Measurements from ENCODE around the gene LIPC. TPM values are rescaled to one million over a fixed set of nuclear protein-coding genes. Genes with fewer than 3 reads are reported as not detected.

Gene LIPC
- total RNA-seq, 1 experiment from 2014 or later: not detected

- intact Hi-C loops (cut with micrococcal nuclease; ENCODE audit: unreplicated experiment): no loop called here
These were observed 73.0 kb downstream of the LIPC start for GRCh38 chr15:58504674-58505234.

GRCh38 chr15:58505581-58505980 lies 73.8 kb downstream of the LIPC start:
- intact Hi-C loops (cut with micrococcal nuclease; ENCODE audit: unreplicated experiment): no loop called here
- Histone ChIP-seq H3K27me3 (replicated peaks; ENCODE audit: insufficient read depth, low read depth, low read length, poor library complexity) (no peaks in the 10 kb centered on the region), H3K27ac (ENCODE audit: low read depth, low read length, poor library complexity, severe bottlenecking) (no peak overlapping the region), H3K4me1 (ENCODE audit: insufficient read depth, low read length, poor library complexity, severe bottlenecking) (peaks cover 7% of the 10 kb centered on the region), H3K36me3 (ENCODE audit: insufficient read depth, low read length, poor library complexity, severe bottlenecking) (no peaks in the 10 kb centered on the region), H3K9me3 (ENCODE audit: low read depth, low read length, poor library complexity, severe bottlenecking) (no peaks in the 10 kb centered on the region), H3K4me3 (ENCODE audit: low read depth, low read length, poor library complexity, severe bottlenecking) (no peak overlapping the region)
- TF ChIP-seq EZH2 (IDR thresholded peaks at IDR 0.05; ENCODE audit: borderline replicate concordance, low read depth, low read length, poor library complexity, severe bottlenecking): no peak
- no peak for TF ChIP-seq CTCF (conservative IDR thresholded peaks at IDR 0.05; ENCODE audit: low read depth, low read length)
- DNase-seq (ENCODE audit: low spot score): no peak
- BruUV-seq (replicated peaks): no TSS peak
- ChIA-PET POLR2A (ENCODE audit: low non-redundant PET) (no interaction called here), CTCF (no interaction called here)

More at GRCh38 chr15:58504674-58505234, 73.0 kb downstream of the LIPC start:
- CTCF ChIA-PET: no interaction called here
- Histone ChIP-seq H3K4me1 (ENCODE audit: insufficient read depth, low read length, poor library complexity, severe bottlenecking) (peaks cover 6% of the 10 kb centered on the region), H3K27ac (ENCODE audit: low read depth, low read length, poor library complexity, severe bottlenecking) (no peak overlapping the region), H3K27me3 (replicated peaks; ENCODE audit: insufficient read depth, low read depth, low read length, poor library complexity) (no peaks in the 10 kb centered on the region), H3K36me3 (ENCODE audit: insufficient read depth, low read length, poor library complexity, severe bottlenecking) (no peaks in the 10 kb centered on the region), H3K9me3 (ENCODE audit: low read depth, low read length, poor library complexity, severe bottlenecking) (no peaks in the 10 kb centered on the region), H3K4me3 (ENCODE audit: low read depth, low read length, poor library complexity, severe bottlenecking) (no peak overlapping the region)
- no peak for DNase-seq (ENCODE audit: low spot score)
- BruUV-seq (replicated peaks): no TSS peak
- no peak for TF ChIP-seq EZH2 (IDR thresholded peaks at IDR 0.05; ENCODE audit: borderline replicate concordance, low read depth, low read length, poor library complexity, severe bottlenecking)
- TF ChIP-seq CTCF (conservative IDR thresholded peaks at IDR 0.05; ENCODE audit: low read depth, low read length): no peak
- POLR2A ChIA-PET (ENCODE audit: low non-redundant PET): no interaction called here

- no TSS peak for BruUV-seq (replicated peaks)
These were observed 74.3 kb downstream of the LIPC start for GRCh38 chr15:58506064-58506490.

More at GRCh38 chr15:58506064-58506490, 74.3 kb downstream of the LIPC start:
- intact Hi-C loops (cut with micrococcal nuclease; ENCODE audit: unreplicated experiment): no loop called here
- Histone ChIP-seq H3K36me3 (ENCODE audit: insufficient read depth, low read length, poor library complexity, severe bottlenecking) (no peaks in the 10 kb centered on the region), H3K27me3 (replicated peaks; ENCODE audit: insufficient read depth, low read depth, low read length, poor library complexity) (no peaks in the 10 kb centered on the region), H3K4me3 (ENCODE audit: low read depth, low read length, poor library complexity, severe bottlenecking) (no peak overlapping the region), H3K9me3 (ENCODE audit: low read depth, low read length, poor library complexity, severe bottlenecking) (no peaks in the 10 kb centered on the region), H3K4me1 (ENCODE audit: insufficient read depth, low read length, poor library complexity, severe bottlenecking) (peaks cover 12% of the 10 kb centered on the region), H3K27ac (ENCODE audit: low read depth, low read length, poor library complexity, severe bottlenecking) (no peak overlapping the region)
- POLR2A ChIA-PET (ENCODE audit: low non-redundant PET): no interaction called here
- CTCF ChIA-PET: no interaction called here
- no peak for DNase-seq (ENCODE audit: low spot score)
- TF ChIP-seq EZH2 (IDR thresholded peaks at IDR 0.05; ENCODE audit: borderline replicate concordance, low read depth, low read length, poor library complexity, severe bottlenecking) (no peak), CTCF (conservative IDR thresholded peaks at IDR 0.05; ENCODE audit: low read depth, low read length) (no peak)

Data from A673 (cell line).